Trophoblast cell (in vitro differentiated cells and primary cell): ENCODE measurements around the gene ISG20L2.

ENCODE experiments used
- DNase-seq, 2 donors: peaks; one replicate each; pipeline ENCODE4 v3.0.0-alpha.2; 2016
- H2AFZ ChIP-seq: 2 replicates; pipeline ENCODE4 v1.6.1; 2013; ENCODE audit warnings: low read length, moderate library complexity, mild to moderate bottlenecking; ENCODE audit not compliant: insufficient read depth, poor library complexity
- H2AK5ac ChIP-seq: 2 replicates; pipeline ENCODE4 v1.6.1; 2013; ENCODE audit warnings: mild to moderate bottlenecking, low read length
- H2BK120ac ChIP-seq: 2 replicates; pipeline ENCODE4 v1.6.1; 2013; ENCODE audit warnings: low read length, mild to moderate bottlenecking, moderate library complexity; ENCODE audit not compliant: insufficient read depth, poor library complexity
- H2BK12ac ChIP-seq: 2 replicates; pipeline ENCODE4 v1.6.1; 2013; ENCODE audit warnings: mild to moderate bottlenecking, low read length, moderate library complexity
- H2BK5ac ChIP-seq: 2 replicates; pipeline ENCODE4 v1.6.1; 2013; ENCODE audit warnings: low read length, low read depth, moderate library complexity, mild to moderate bottlenecking; ENCODE audit not compliant: poor library complexity
- H3K14ac ChIP-seq: 2 replicates; pipeline ENCODE4 v1.6.1; 2013; ENCODE audit warnings: mild to moderate bottlenecking, low read length
- H3K18ac ChIP-seq: 2 replicates; pipeline ENCODE4 v1.6.1; 2013; ENCODE audit warnings: mild to moderate bottlenecking, low read length
- H3K23ac ChIP-seq: 2 replicates; pipeline ENCODE4 v1.6.1; 2013; ENCODE audit warnings: low read length
- H3K27ac ChIP-seq: 2 replicates; pipeline ENCODE4 v1.5.1; 2013; ENCODE audit warnings: low read depth, mild to moderate bottlenecking, inconsistent platforms, low read length, moderate library complexity
- H3K27me3 ChIP-seq: 2 replicates; pipeline ENCODE4 v1.6.1; 2013; ENCODE audit warnings: inconsistent platforms, mild to moderate bottlenecking, low read length, moderate library complexity; ENCODE audit not compliant: insufficient read depth
- H3K36me3 ChIP-seq, 2 experiments: 1 replicate in 1 of 2; 2 replicates in 1 of 2; pipeline ENCODE4 v1.6.1; 2013; ENCODE audit warnings: low read length in 2 of 2, mild to moderate bottlenecking in 2 of 2, moderate library complexity in 1 of 2; ENCODE audit not compliant: insufficient read depth in 2 of 2, control insufficient read depth in 1 of 2
- H3K4ac ChIP-seq: 2 replicates; pipeline ENCODE4 v1.6.1; 2013; ENCODE audit warnings: low read depth, mild to moderate bottlenecking, low read length, moderate library complexity
- H3K4me1 ChIP-seq, 2 experiments: 1 replicate in 1 of 2; 2 replicates in 1 of 2; pipeline ENCODE4 v1.6.1; 2013; ENCODE audit warnings: low read length in 2 of 2, mild to moderate bottlenecking in 2 of 2, moderate library complexity in 1 of 2; ENCODE audit not compliant: insufficient read depth in 2 of 2, control insufficient read depth in 1 of 2
- H3K4me2 ChIP-seq: 2 replicates; pipeline ENCODE4 v1.6.1; 2013; ENCODE audit warnings: inconsistent platforms, mild to moderate bottlenecking, low read length, moderate library complexity
- H3K4me3 ChIP-seq: 2 replicates; pipeline ENCODE4 v1.5.1; 2013; ENCODE audit warnings: mild to moderate bottlenecking, low read depth, low read length, inconsistent platforms
- H3K79me1 ChIP-seq: one replicate; pipeline ENCODE4 v1.6.1; 2013; ENCODE audit warnings: low read length
- H3K79me2 ChIP-seq: 2 replicates; pipeline ENCODE4 v1.6.1; 2013; ENCODE audit warnings: low read length, mild to moderate bottlenecking; ENCODE audit not compliant: control insufficient read depth, insufficient read depth, poor library complexity
- H3K9ac ChIP-seq: 2 replicates; pipeline ENCODE4 v1.6.1; 2013; ENCODE audit warnings: mild to moderate bottlenecking, low read length
- H3K9me3 ChIP-seq: 2 replicates; pipeline ENCODE4 v1.6.1; 2013; ENCODE audit warnings: low read depth, mild to moderate bottlenecking, control low read depth, inconsistent platforms, low read length; ENCODE audit not compliant: insufficient read depth
- H4K12ac ChIP-seq: 2 replicates; pipeline ENCODE4 v1.6.1; 2013; ENCODE audit warnings: low read depth, mild to moderate bottlenecking, low read length, moderate library complexity
- H4K8ac ChIP-seq: 2 replicates; pipeline ENCODE4 v1.6.1; 2013; ENCODE audit warnings: low read depth, mild to moderate bottlenecking, low read length, moderate library complexity
- H4K91ac ChIP-seq: one replicate; pipeline ENCODE4 v1.6.1; 2013; ENCODE audit warnings: low read depth, mild to moderate bottlenecking, low read length, moderate library complexity
- WGBS: extraction: QIAGEN DNeasy Blood & Tissue Kit; methylation state at CpG from one replicate; pipeline ENCODE4 v1.1.7; 2013; ENCODE audit warnings: missing lambda C conversion rate; ENCODE audit not compliant: insufficient read length, insufficient coverage; ENCODE audit errors: extremely low coverage; 5-methylcytosine and 5-hydroxymethylcytosine counted together

Gene ISG20L2

GRCh38 chr1:156689035-156689952 is 39.3 kb downstream of the ISG20L2 start:
- H3K4me2 ChIP-seq, result peak overlapping the region; percentile 28
- no peaks in the 10 kb centered on the region for H3K9me3 ChIP-seq
- peak; percentile 77 to 90 for DNase-seq
- no peak overlapping the region for H3K4ac ChIP-seq
- H3K27ac ChIP-seq, result no peak overlapping the region
- peaks cover 3% of the 10 kb centered on the region for H3K79me2 ChIP-seq
- peak overlapping the region; percentile 45 for H4K91ac ChIP-seq
- H3K27me3 ChIP-seq, result no peaks in the 10 kb centered on the region
- no peak overlapping the region for H3K14ac ChIP-seq
- no peaks in the 10 kb centered on the region for H3K36me3 ChIP-seq
- peak overlapping the region; percentile 81 for H2BK12ac ChIP-seq
- no peak overlapping the region for H3K4me3 ChIP-seq
- H3K18ac ChIP-seq, result no peak overlapping the region
- H4K12ac ChIP-seq, result no peak overlapping the region
- no CpG with 5 or more reads among the region's 23 CpGs for WGBS
- peak overlapping the region; percentile 61 for H2AFZ ChIP-seq
- no peak overlapping the region for H2BK5ac ChIP-seq
- no peak overlapping the region for H3K9ac ChIP-seq
- H3K4me1 ChIP-seq, result peaks cover 40 to 47% of the 10 kb centered on the region in 2 experiments
- H3K79me1 ChIP-seq, result peaks cover 28% of the 10 kb centered on the region
- H4K8ac ChIP-seq, result peak overlapping the region; percentile 32
- H3K23ac ChIP-seq, result no peak overlapping the region
- H2BK120ac ChIP-seq, result no peak overlapping the region
- H2AK5ac ChIP-seq, result no peak overlapping the region

DNA sequence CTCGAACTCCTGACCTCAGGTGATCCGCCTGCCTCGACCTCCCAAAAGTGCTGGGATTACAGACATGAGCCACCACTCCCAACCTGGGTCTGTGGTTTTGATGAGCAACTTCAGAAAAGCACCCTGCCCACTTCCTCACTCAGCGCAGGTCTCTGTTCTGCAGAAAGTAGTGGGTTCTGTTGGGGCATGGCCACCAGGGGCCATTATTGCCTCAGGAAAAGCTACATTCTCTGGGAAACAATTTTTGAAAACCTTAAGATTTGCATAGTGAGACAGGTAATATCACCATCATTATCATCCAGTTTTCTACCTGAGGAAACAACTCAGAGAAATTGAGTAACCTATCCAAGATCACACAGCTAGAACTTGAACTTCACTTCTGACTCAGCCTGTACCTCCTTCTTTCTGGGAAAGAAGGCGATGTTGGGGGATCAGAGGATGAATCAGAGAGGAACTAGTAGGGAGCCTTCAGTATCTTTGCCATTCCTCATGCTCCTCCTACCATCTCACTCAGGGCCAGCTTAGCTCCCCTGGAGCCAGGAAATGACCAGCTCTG is 44.3 kb downstream of the ISG20L2 start:
- H3K9me3 ChIP-seq, result no peaks in the 10 kb centered on the region
- peaks cover 2% of the 10 kb centered on the region in 2 experiments for H3K4me1 ChIP-seq
- WGBS, result no CpG with 5 or more reads among the region's 5 CpGs
- H4K12ac ChIP-seq, result no peak overlapping the region
- DNase-seq, result peak; percentile 24 to 26
- no peaks in the 10 kb centered on the region for H3K36me3 ChIP-seq
- no peak overlapping the region for H3K4ac ChIP-seq
- H3K79me2 ChIP-seq, result no peaks in the 10 kb centered on the region
- no peak overlapping the region for H2BK120ac ChIP-seq
- H2AFZ ChIP-seq, result no peak overlapping the region
- H4K91ac ChIP-seq, result no peak overlapping the region
- no peak overlapping the region for H3K4me2 ChIP-seq
- H2BK12ac ChIP-seq, result no peak overlapping the region
- H2BK5ac ChIP-seq, result no peak overlapping the region
- no peak overlapping the region for H3K27ac ChIP-seq
- no peak overlapping the region for H3K14ac ChIP-seq
- no peak overlapping the region for H3K18ac ChIP-seq
- H3K4me3 ChIP-seq, result no peak overlapping the region
- H4K8ac ChIP-seq, result no peak overlapping the region
- no peak overlapping the region for H3K23ac ChIP-seq
- H3K9ac ChIP-seq, result no peak overlapping the region
- no peaks in the 10 kb centered on the region for H3K27me3 ChIP-seq
- H2AK5ac ChIP-seq, result no peak overlapping the region
- no peaks in the 10 kb centered on the region for H3K79me1 ChIP-seq

- Histone ChIP-seq H3K79me2 (no peaks in the 10 kb centered on the region), H3K18ac (no peak overlapping the region), H3K27me3 (no peaks in the 10 kb centered on the region), H4K91ac (no peak overlapping the region), H3K9me3 (no peaks in the 10 kb centered on the region), H2AK5ac (no peak overlapping the region), H3K27ac (no peak overlapping the region), H4K12ac (no peak overlapping the region), H3K4me2 (no peak overlapping the region), H2BK12ac (no peak overlapping the region), H3K4me3 (no peak overlapping the region), H3K14ac (no peak overlapping the region), H2AFZ (no peak overlapping the region), H3K4me1 (peaks cover 2 to 6% of the 10 kb centered on the region in 2 experiments), H2BK120ac (no peak overlapping the region), H3K79me1 (peaks cover 4% of the 10 kb centered on the region), H3K9ac (no peak overlapping the region), H3K4ac (no peak overlapping the region), H3K23ac (no peak overlapping the region), H4K8ac (no peak overlapping the region), H3K36me3 (no peaks in the 10 kb centered on the region), H2BK5ac (no peak overlapping the region)
- WGBS, result no CpG with 5 or more reads among the region's 5 CpGs
- DNase-seq, result no peak
Observed at GRCh38 chr1:156682166-156682890, 46.2 kb downstream of the ISG20L2 start.

GRCh38 chr1:156681196-156681960 is 47.2 kb downstream of the ISG20L2 start:
- Histone ChIP-seq H3K79me2 (peaks cover 7% of the 10 kb centered on the region), H3K23ac (no peak overlapping the region), H3K9ac (peak overlapping the region; percentile 49), H3K4me1 (peaks cover 2 to 11% of the 10 kb centered on the region in 2 experiments), H4K8ac (no peak overlapping the region), H3K79me1 (peaks cover 12% of the 10 kb centered on the region), H2AFZ (no peak overlapping the region), H2BK12ac (no peak overlapping the region), H3K9me3 (no peaks in the 10 kb centered on the region), H4K91ac (no peak overlapping the region), H3K4me3 (peak overlapping the region; percentile 38), H3K4me2 (no peak overlapping the region), H2AK5ac (no peak overlapping the region), H3K27me3 (no peaks in the 10 kb centered on the region), H3K27ac (no peak overlapping the region), H2BK5ac (no peak overlapping the region), H3K36me3 (no peaks in the 10 kb centered on the region), H3K4ac (no peak overlapping the region), H2BK120ac (no peak overlapping the region), H3K18ac (no peak overlapping the region), H4K12ac (no peak overlapping the region), H3K14ac (no peak overlapping the region)
- DNase-seq, result no peak
- no CpG with 5 or more reads among the region's 8 CpGs for WGBS
